SW 1271 (cell line): ENCODE data around the gene GPR65.

Experiments
- DNase-seq, 2 experiments: peaks; one replicate each; lab custom pipeline; 2025; lab: John Stamatoyannopoulos, UW

The GPR65 gene

GRCh38 chr14:88005050-88005481 is at the start of gene GPR65:
GPR65 (plus strand) TSS chr14:88005135; CDS start chr14:88010848, 5,713 bp downstream.
- DNase-seq: no peak

- DNase-seq: no peak
Observed at GRCh38 chr14:87955501-87955900, 49.4 kb upstream of the GPR65 start.

- no peak for DNase-seq
Observed at GRCh38 chr14:87960013-87960787, 44.7 kb upstream of the GPR65 start.

GRCh38 chr14:87961246-87961645 is 43.7 kb upstream of the GPR65 start:
- no peak for DNase-seq

- DNase-seq: no peak
Observed at GRCh38 chr14:87966816-87967215, 38.1 kb upstream of the GPR65 start.

- DNase-seq: no peak
Observed at GRCh38 chr14:87967496-87967895, 37.4 kb upstream of the GPR65 start.

GRCh38 chr14:87971010-87971409 is 33.9 kb upstream of the GPR65 start:
- no peak for DNase-seq

- no peak for DNase-seq
Observed at GRCh38 chr14:87975636-87976035, 29.3 kb upstream of the GPR65 start.

- no peak for DNase-seq
Observed at GRCh38 chr14:87979689-87980088, 25.2 kb upstream of the GPR65 start.

GRCh38 chr14:87989221-87989955 is 15.5 kb upstream of the GPR65 start:
- no peak for DNase-seq

GRCh38 chr14:87989956-87990299 is 15.0 kb upstream of the GPR65 start:
- no peak for DNase-seq

GRCh38 chr14:87990682-87991081 is 14.3 kb upstream of the GPR65 start:
- no peak for DNase-seq

- no peak for DNase-seq
Observed at GRCh38 chr14:87992346-87992717, 12.6 kb upstream of the GPR65 start.

GRCh38 chr14:87992718-87993628 is 12.0 kb upstream of the GPR65 start, which contains the start of gene GALC:
GALC (minus strand) TSS chr14:87993182; CDS start chr14:87993164, 18 bp downstream.
- peak; percentile 64 to 83 for DNase-seq

GRCh38 chr14:87994974-87995373 is 10.0 kb upstream of the GPR65 start:
- DNase-seq: no peak

- no peak for DNase-seq
Observed at GRCh38 chr14:87995500-87996290, 9.2 kb upstream of the GPR65 start.

GRCh38 chr14:87996291-87996592 is 8.7 kb upstream of the GPR65 start:
- no peak for DNase-seq

- no peak for DNase-seq
Observed at GRCh38 chr14:87998482-87998881, 6.5 kb upstream of the GPR65 start.

GRCh38 chr14:87999277-87999676 is 5.7 kb upstream of the GPR65 start:
- no peak for DNase-seq

GRCh38 chr14:88002421-88003075 is 2.4 kb upstream of the GPR65 start:
- no peak for DNase-seq

- DNase-seq: no peak
Observed at GRCh38 chr14:88003425-88003824, 1.5 kb upstream of the GPR65 start.
